Measurements from ENCODE around the gene UBE2B.
"Not testable (repeated sequence)": the region's sequence is repeated elsewhere in the genome, so short reads cannot be mapped to it uniquely, and the experiment has no call there.

UBE2B gene

GRCh38 chr5:134370871-134371833, at the start of gene UBE2B:
UBE2B (plus strand) TSS chr5:134371569; CDS start chr5:134371596, 27 bp downstream.
- peak; percentile 97 for DNase-seq

DNA sequence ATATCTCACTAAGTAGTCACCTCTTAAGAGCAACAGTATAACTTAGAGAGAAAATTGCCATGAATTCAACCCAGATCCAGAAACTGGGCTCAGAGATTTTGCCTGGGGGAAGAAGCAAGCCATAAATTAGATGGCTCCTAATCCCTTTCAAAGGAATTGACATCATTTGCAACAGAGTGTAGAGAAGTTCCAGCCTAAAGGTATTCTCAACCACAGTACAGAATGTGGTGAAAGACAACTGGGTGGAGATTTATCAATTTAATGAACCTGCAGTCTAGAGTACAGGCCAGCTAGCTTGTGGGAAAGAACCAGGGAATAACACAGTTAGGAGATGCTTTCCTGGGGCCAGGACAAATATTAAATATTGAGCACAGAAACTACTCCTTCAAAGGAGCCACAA, 44.0 kb upstream of the UBE2B start:
- no peak for DNase-seq

DNA sequence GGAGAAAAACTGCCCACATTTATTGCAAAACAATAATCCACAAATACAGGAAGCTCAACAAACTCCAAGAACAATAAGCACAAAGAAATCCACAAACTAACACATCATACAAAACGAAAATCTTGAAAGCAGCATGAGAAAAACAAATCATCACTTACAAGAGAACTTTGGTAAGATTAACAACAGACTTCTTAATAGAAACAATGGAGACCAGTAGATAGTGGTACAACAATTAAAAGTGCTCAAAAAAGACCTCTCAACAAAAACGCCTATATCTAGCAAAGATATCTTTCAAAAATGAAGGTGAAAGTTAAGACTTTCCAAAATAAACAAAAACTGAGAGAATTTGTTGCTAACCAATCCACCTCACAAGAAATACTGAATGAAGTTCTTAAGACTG, 42.8 kb upstream of the UBE2B start:
- no peak for DNase-seq

DNA sequence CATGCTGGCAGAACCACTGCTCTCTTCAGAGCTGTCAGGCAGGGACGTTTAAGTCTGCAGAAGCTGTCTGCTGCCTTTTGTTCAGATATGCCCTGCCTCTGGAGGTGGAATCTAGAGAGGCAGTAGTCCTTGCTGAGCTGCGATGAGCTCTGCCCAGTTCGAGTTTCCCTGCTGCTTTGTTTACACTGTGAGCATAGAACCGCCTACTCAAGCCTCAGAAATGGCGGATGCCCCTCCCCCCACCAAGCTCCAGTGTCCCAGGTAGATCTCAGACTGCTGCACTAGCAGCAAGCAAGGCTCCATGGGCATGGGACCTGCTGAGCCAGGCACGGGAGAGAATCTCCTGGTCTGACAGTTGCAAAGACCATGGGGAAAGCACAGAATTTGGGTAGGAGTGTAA, 34.5 kb upstream of the UBE2B start:
- DNase-seq = not testable (repeated sequence)

DNA sequence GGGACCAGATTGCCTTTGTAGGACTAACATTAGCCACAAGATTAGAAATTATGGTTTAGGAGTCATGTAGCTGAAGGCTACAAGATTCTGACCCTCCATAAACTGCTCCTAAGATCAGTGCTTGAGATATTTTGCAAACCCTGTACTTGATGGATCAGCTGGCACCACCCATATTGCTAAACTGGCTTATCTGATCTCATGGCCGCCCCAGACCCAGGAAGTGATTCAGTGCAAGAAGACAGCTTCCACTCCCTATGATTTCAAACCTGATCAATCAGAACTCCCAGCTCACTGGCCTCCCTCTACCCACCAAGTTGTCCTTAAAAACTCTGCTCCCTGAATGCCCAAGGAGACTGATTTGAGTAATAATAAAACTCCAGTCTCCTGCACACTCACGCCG, 27.9 kb upstream of the UBE2B start:
- not testable (repeated sequence) for DNase-seq

GRCh38 chr5:134345476-134345875, 25.9 kb upstream of the UBE2B start:
- not testable (repeated sequence) for DNase-seq

DNA sequence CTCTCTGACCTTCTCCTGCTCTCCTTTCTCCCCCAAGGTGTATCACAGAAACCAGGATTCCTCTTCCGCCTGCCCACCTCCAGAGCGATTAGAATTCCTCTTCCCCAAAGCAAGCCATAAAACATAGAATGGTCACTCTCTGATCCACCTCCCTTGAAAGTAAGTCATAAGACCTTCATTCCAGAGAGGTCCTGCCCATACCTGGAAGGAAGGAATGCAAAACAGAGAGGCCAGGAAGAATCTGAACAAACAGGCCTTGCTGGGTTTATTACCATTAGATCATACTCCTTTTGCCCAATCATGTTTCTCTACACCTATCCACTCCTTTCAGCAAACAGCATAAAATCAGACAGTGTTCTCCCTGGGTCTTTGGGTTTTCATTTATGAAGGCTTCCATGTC, 25.4 kb upstream of the UBE2B start:
- DNase-seq = no peak

GRCh38 chr5:134349463-134349862, 21.9 kb upstream of the UBE2B start:
- no peak for DNase-seq

GRCh38 chr5:134355681-134356080, 15.7 kb upstream of the UBE2B start:
- no peak for DNase-seq

DNA sequence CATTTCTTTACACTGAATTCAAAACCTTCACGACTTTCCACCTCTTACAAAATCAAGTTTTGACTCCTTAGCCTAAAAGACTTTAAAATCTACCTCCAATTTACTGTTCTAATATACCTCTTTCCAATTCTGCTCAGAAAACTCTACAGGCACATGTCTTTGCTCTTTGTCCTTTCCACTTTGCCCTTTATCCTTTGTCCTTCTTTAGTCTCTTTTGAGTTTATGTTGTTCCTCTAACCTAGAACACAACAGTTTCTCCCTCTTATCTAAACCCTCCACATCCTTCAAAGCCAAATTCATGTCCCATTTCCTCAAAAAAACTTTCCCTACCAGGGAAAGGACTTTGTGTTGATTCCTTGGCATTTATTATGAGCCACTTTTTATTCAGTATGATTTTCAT, 5.8 kb upstream of the UBE2B start:
- DNase-seq = no peak

DNA sequence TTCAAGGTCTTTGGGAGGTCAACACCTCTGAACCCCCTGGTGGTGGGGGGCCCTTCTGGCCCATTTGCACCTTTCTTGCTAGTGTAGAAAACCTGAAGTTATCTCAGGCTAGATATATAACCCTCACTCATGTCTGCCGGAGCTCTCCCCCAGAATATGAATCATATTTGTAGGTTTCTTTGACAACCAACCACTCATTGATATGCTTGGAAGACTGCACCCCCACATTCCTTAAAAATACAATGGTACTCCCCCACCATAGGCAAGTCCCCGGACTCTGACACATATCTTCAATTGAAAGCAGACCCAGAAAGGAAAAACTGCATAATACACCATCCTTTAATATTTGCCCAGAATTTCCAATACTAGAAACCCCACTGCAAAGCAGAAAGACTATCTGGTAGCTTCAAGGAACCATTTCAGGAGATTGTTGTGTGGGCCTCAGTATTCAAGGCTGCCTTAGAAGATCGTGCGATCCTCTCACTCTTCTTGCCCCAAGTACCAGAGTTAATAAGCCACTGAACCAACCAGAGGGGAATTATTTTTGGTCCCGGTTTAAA, 978 bp upstream of the UBE2B start:
- DNase-seq = no peak

DNA sequence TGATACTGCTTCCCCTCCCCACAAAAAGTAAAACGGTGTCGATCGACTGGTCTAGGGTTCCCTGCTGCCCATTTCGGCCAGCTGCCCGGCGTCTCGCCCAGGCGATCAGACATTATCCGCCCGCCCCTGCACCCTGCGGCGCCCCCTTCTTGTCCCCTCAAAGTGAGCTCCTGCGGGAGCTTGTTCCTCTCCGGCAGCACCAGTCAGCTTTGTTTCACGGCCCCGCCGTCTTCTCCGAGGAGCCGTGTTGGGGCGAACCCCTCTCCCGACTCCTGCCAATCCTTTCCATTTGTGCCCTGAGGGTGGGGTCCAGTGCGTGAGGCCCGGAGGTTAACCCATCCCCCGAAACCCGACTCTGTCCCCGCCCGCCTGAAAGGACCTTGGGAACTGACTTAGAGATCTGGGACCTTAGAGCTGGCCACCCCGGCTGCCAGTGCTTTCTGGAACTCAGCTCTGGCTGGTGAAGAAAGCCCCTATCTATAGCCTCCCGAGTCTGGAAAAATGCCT, 518 bp downstream of the UBE2B start:
- DNase-seq = peak; percentile 47

GRCh38 chr5:134373633-134374032, 2.3 kb downstream of the UBE2B start:
- DNase-seq = not testable (repeated sequence)

DNA sequence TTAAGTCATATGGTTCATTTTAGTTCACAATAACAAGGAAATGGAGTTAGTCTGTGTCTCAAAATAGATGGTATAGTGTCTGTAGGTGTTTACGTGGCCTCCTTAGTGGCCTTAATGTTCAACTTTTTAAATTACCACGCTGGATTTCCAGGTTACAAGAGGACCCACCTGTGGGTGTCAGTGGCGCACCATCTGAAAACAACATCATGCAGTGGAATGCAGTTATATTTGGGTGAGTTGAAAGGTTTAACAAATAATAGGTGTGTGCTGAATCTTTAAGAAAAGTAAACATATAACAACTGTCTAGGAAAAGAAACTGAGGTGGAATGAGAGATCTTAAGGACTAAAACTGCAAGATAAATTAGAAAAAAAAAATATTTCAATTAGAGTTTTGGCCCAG, 2.9 kb downstream of the UBE2B start:
- DNase-seq = no peak

DNA sequence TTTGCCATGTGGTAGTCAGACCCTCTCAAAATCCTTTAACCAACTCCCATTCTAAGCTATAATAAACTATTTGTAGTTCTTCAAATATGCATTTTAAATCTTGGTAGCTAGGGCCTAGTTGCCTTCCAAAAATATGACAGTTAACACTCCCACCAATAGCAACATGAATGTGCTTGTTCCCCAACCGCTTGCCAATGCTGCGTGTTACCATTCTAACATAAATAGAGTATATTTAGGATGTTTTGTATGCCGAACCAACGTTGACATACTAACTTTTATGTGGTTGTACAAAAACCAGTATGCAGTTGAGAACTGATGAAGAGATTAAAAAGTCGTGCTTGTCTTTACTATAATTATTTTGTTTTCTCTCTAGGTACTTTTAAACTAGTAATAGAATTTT, 9.0 kb downstream of the UBE2B start:
- DNase-seq = no peak

DNA sequence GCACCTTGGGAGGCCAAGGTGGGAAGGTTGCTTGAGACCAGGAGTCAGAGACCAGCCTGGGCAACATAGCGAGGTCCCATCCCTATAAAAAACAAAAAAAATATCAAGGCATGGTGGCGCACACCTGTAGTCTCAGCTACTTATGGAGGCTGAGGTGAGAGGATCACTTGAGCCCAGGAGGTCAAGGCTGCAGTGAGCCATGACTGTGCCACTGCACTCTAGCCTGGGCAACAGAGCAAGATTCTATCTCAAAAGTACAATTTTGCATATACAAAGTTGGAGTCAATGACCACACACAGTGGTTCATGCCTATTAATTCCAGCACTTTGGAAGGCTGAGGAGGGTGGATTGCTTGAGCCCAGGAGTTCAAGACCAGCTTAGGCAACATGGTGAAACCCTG, 10.8 kb downstream of the UBE2B start:
- DNase-seq = not testable (repeated sequence)

DNA sequence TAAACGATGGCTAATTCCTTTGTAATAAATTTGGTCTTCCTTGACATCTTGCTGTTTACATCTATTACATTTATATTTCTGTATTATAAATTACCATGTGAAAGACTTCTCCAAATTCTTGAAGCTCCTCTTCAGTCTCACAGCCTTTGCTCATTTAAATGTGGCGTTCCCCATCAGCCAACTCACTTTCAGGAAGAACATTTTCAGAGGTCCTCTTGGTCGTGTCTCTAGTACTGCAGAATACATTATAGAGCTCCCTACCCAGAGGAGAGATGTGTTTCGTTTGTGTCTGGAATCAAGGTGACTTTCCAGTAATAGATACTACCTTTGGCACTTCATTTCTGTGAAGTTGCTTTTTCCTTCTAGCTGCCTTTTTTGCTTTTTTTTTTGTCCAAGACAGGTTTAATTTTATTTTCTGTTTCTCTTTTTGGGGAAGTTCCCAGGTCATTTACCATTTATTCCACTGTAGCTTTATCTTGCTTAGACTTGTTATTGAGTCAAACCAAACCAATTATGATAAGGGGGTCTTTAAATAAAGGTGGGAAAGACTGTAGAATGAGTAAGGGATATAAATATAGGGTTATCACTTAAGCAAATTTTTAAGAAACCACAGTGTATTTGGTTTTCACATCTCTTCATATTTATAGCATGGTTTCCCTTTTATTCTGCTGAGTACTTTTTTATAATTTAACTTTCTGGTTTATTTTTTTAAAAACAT, 12.8 kb downstream of the UBE2B start:
- no peak for DNase-seq

- DNase-seq = no peak
Measured at GRCh38 chr5:134387443-134387842, 16.1 kb downstream of the UBE2B start.

GRCh38 chr5:134392301-134392700, 20.9 kb downstream of the UBE2B start:
- DNase-seq = no peak

- DNase-seq = no peak
Measured at GRCh38 chr5:134394932-134395331, 23.6 kb downstream of the UBE2B start.

- no peak for DNase-seq
Measured at GRCh38 chr5:134396274-134396673, 24.9 kb downstream of the UBE2B start.

GRCh38 chr5:134397196-134397595, 25.8 kb downstream of the UBE2B start:
- DNase-seq = no peak

DNA sequence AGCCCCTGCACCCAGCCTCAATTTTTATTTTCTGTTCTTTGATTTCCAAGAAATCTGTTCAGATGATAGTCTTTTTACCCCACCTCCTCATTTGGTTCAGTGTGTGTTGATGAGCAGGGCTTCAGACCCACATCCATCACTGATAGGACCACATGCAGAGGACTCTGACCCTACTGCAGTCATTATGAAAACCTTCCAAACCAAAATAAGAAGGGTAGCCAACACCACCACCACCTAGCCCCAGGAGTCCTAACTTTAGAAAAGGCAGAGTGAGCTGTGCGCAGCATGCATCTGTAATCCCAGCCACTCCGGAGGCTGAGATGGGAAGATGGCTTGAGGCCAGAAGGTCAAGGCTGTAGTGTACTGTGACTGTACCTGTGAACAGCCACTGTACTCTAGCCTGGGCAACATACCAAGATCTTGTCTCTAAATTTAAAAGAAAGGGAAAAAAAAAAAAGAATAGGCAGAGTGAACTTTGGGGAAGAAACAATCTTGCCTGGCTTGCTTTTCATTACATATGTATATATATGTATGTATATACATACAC, 27.3 kb downstream of the UBE2B start:
- DNase-seq = no peak
